ENCODE results near the gene TECTB.
"Not testable (repeated sequence)": the region's sequence is repeated elsewhere in the genome, so short reads cannot be mapped to it uniquely, and the experiment has no call there.

The TECTB gene

DNA sequence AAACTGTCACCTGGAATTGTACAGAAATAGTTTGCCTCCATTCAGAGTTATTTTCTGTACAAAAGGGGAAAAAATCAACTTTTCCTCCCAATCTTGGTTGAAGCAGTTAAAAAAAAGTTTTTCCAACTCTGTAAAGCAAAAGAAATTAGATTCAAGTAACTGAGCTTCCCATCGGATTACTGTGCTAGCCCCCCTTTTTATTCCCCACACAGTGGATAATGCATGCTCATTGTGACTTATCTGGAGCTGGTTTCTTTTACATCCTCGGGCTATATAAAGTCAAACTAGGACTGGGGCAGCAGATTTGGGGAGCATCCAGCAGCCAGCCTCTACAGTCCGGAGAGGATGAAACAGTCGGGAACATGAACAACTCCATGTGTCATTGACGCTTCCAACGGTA, at the start of gene TECTB:
TECTB (plus strand) TSS at position 301 of the 400 bp plus-strand sequence. CDS start 335 bp downstream, outside the sequence.
- no peak for DNase-seq (ENCODE audit: low read depth)

DNA sequence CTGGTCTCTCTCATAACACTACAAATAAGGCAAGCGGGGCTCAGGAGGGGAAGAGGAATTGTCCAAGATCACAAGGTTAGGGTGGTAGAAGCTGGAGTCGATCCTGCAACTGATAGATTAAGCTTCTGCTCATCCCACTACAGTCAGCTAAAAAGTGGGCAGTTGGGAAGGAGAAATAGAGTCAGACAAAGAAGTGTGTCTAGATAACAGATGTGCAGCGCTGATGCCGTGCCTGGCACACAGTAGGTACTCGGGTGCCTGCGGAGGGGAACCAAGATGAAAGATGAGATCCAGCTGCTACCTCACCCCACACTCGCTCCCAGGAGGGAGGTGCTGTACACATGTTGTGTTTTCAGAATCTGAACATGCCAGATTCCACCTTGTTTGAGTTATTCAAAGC, 48.1 kb upstream of the TECTB start:
- no peak for DNase-seq (ENCODE audit: low read depth)

DNA sequence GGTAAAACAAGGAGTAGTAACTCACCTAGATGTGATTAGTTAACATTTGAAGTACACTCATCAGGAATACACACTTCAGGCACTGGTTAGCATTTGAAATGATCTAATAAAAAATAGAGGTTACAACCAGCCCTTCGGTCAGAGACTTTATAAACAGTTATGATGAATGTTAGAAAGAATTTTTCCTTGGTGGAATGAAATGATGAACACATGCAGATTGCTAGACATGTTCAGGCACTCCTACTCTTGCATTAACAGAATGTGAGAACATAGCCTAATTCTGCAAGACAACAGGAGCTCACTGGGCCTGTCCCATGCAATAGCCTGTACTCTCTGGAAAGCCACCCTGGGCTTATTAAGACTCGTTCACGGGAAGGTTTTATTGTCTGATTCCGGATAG, 47.3 kb upstream of the TECTB start:
- no peak for DNase-seq (ENCODE audit: low read depth)

DNA sequence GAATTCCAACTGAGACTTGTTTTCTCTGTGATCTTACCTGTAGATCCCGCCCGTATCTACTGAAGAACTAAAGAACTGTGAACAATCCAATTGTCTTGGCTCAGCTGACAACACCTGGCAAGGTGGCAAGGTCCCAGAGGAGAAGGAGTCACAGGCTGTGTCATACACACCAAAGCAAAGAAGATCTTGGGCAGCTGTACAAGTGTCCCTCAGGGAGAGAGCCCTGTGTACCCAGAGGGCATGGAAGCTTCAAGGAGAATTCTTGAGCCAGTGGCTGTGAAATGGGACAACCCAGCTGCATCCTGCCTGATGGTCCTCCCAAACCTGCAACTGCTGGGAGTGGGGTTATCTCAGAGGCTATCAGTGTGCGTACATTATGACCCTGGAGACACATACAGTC, 46.7 kb upstream of the TECTB start:
- DNase-seq (ENCODE audit: low read depth): no peak

DNA sequence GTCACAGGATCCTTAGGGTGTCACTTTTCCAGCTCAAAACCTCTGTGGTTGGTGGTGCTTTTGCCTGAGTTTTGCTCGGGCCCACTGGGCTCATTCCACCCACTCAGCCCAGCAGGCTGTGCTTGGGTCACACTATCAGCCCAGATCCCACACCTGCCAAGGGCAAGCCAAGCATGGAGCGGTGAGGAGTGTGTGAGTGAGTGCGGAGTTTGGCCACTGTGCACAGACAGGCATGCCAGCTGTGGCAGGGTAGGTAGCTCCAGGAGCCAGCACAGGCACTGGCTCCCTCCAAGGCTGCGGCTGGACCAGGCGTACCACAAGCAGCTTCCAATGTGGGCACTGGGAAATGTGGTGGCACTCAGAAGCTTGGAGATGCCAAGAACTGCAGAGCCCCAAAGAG, 43.9 kb upstream of the TECTB start:
- DNase-seq (ENCODE audit: low read depth): no peak

DNA sequence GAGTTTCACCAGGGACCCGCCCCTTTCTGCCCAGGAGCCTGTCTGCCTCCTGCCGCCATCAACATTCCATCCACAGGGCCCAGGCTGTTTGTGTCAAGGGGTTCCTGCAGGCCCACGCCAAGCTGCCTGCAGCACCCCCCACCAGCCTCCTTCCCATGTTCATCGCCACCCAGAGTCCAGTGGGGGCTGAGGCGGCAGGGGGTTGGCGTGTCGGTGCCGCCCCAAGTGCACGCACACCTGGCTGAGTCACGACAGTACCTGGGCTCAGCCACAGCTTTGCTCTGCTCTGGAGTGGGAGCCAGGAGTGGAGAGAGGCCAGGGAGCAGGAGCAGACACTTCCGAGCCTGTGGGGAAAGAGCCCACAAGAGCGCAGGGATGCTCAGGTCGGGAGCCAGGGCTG, 42.8 kb upstream of the TECTB start:
- no peak for DNase-seq (ENCODE audit: low read depth)

DNA sequence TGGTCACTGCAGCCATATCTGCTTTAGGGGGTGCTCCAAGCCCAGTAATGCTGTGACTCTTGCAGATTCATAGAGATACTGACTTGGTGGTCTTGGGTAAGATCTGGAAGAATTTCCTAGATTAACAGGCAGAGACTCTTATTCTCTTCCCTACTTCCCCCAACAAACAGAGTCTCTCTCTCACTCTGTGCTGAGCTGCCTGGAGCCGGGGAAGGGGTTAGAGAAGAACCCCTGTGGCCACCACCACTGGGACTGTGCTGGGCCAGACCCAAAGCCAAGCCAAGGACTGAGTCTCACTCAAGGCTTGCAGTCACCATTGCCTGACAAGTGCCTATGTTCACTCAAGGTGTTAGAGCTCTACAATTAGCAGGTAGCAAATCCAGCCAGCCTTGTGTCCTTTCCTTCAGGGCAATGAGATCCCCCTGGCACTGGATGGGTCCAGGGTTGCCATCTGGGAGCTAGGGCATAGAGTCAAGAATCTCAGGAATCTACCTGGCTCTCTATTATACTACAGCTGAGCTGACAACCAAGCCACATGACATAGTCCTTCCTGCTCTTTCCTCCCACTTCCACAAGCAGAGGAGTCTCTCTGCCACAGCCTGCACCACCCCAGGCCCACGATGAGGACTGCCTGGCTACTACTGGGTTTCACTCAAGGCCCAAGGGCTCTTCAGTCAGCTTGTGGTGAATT, 41.4 kb upstream of the TECTB start:
- no peak for DNase-seq (ENCODE audit: low read depth)

DNA sequence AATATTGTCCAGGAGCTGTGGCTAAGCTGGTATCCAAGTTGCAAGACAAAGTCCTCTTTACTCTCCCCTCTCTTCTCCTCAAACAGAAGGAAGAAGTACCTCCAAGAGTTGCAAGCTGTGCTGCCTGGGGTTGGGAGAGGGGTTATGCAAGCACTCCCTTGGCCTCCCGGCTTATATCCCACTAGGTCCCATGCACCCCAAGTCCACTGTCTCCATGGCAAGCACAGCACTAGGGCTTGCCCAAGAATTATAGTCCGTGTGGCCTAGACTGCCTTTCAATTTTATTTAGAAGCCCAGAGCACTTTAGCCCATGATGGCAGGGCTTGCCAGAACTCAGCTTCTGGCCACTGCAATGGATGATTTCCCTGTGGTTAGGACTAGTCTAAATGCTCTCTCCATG, 40.4 kb upstream of the TECTB start:
- no peak for DNase-seq (ENCODE audit: low read depth)

DNA sequence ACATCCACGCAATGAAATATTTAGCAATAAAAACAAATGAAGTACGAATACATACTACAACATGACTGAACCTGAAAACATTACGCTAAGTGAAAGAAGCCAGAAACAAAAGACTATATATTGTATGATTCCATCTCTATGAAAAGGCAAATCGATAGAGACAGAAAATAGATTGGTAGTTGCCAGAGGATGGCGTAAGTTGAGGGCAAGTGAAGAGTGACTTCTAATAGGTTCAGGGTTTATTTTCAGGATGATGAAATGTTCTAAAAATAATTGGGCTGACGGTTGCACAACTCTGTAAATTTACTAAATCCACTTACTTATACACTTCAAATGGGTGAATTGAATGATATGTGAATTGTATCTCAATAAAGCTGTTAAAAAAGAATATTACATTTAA, 39.5 kb upstream of the TECTB start:
- no peak for DNase-seq (ENCODE audit: low read depth)

DNA sequence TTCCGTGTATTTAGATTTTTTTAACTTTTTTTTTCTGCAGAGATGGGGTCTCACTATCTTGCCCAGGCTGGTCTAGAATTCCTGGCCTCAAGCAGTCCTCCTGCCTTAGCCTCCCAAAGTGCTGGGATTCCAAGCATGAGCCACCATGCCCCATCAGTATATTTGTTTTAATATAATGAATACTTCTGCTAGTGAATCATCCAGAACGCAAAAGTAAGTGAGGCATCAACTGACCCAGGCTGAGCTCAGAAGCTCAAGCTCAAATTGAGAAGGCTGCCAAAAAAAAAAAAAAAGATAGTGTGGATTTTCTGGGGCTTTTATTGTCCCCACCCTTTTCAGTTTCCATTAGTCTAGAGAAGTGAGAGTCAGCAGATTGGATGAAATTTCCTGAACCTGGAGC, 39.0 kb upstream of the TECTB start:
- DNase-seq (ENCODE audit: low read depth): no peak

DNA sequence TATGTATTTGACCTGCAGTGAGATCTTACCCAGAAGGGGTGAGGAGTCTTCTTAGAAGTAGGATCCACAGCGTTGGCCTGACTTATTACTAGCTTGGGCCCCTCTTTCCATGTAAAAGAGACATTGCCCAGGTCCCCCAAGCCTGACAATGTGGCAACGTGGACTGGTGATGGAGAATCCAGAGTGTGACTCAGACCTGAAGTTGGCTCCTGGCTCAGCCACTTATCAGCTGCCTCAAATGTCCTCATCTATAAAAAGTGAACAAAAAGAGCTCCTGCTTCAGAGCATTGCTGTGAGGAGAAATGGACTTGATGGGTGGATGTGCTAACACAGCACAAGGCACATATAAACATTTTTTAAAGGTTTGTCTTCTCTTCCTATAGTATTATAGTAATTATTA, 35.4 kb upstream of the TECTB start:
- no peak for DNase-seq (ENCODE audit: low read depth)

DNA sequence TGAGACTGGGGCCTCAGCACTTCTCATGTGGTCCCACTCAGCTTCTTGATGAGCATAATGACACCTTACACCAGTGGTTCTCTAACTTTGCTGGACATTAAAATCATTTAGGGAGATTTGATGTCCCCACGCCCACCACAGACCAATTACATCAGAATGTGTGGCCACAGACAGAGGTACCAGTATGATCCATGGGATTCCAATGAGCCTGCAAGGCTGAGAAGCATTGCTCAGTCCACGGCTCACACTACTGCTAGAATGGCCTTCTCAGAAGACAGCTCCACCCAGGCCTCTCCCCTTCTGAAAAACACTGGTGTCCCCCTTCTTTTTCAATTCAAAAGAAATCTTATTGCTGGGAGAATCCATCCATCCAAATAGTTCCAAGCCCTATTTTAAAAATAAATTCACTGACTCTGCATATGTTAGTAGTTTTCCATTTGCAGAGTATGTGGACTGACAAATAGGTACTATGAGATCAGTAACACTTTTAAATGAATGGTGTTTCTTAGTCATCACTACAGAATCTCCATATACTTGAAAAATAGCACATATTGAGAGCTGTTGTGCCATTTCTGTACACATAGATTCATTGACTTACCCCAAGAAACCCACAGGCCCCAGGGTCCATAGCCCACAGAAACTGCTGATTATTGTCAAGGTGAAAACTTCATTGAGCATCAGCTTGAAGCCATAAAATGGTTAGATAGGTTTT, 34.5 kb upstream of the TECTB start:
- no peak for DNase-seq (ENCODE audit: low read depth)

DNA sequence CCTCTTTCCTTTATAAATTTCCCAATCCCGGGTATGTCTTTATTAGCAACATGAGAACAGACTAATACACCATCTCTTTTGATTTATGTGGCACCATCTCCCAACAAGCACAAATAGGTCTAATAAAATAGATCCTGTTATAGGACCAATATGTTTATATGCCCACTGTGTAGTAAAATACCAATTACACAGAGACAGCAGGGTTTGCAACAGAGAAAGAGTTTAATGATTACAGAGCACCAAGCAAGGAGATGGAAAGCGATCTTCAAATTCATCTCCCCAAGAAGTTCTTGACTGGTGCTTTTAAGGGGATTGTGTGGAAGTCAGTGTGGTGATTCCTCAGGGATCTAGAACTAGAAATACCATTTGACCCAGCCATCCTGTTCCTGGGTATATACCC, 33.5 kb upstream of the TECTB start:
- DNase-seq (ENCODE audit: low read depth): no peak

DNA sequence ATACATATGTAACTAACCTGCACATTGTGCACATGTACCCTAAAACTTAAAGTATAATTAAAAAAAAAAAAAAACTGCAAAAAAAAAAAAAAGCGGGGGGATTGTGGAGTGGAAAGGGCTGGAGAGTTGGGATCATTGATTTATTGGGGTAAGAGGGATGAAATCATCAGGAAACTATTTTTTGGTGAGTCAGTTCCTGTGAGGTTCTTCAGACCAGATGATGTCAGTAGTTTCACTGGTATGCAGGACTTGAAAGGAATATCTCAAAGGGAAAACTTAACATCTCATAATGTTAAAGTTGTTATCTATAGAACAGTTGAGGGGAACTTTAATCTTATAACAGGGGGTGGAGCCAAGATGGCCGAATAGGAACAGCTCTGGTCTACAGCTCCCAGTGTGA, 32.6 kb upstream of the TECTB start:
- no peak for DNase-seq (ENCODE audit: low read depth)

DNA sequence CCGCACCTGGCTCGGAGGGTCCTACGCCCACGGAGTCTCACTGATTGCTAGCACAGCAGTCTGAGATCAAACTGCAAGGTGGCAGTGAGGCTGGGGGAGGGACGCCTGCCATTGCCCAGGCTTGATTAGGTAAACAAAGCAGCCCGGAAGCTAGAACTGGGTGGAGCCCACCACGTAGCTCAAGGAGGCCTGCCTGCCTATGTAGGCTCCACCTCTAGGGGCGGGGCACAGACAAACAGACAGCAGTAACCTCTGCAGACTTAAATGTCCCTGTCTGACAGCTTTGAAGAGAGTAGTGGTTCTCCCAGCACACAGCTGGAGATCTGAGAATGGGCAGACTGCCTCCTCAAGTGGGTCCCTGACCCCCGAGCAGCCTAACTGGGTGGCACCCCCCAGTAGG, 32.0 kb upstream of the TECTB start:
- DNase-seq (ENCODE audit: low read depth): not testable (repeated sequence)

DNA sequence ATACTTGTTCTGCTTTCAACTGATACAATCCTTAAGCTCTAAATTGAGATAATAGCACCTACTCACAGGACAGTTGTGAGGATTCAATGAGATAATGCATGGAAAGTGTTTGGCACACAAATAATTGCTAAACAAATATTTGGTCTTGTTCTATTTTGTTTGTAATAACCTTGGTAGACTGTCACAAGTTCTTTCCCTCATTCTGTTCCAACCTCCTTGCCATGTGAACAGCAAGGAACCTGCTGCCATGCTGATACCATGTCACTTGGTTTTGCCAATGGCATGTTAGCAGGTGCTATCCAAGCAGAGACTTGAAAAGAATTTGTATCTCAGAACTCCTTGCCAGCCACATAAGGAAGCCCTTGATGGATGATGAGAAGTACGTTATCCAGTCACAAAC, 24.8 kb upstream of the TECTB start:
- no peak for DNase-seq (ENCODE audit: low read depth)

DNA sequence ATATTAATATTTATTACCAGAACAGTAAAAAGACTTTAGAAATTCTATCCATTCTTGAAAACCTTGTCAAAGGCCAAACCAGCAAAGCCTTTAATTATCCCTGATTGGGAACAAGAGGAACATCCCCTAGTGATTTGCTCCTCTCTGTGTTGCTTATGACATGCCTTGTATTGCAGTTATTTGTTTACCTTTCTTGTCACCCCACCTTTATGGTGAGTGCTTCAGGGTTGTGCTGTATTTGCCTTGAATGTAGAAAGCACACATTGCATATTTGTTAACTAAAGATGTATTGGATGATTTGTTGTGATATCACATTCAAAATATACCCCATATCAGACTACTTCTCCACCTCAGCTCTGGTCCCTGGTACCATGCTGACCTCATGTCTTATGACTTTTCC, 23.5 kb upstream of the TECTB start:
- no peak for DNase-seq (ENCODE audit: low read depth)

DNA sequence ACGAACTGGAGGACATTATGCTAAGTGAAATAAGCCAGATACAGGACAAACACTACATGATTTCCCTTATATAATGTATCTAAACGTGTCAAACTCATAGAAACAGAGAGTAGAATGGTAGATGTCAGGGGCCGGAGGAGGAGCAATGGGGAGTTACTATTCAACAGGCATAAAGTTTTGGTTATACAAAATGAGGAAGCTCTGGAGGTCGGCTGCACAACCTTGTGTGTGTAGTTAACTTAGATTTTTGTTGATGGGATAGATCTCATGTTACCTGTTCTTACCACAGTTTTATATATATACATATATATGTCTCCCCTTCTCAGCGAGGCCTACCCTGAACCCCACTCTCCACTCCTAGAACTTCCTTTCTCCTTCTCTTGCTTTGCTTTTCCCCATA, 22.4 kb upstream of the TECTB start:
- no peak for DNase-seq (ENCODE audit: low read depth)

DNA sequence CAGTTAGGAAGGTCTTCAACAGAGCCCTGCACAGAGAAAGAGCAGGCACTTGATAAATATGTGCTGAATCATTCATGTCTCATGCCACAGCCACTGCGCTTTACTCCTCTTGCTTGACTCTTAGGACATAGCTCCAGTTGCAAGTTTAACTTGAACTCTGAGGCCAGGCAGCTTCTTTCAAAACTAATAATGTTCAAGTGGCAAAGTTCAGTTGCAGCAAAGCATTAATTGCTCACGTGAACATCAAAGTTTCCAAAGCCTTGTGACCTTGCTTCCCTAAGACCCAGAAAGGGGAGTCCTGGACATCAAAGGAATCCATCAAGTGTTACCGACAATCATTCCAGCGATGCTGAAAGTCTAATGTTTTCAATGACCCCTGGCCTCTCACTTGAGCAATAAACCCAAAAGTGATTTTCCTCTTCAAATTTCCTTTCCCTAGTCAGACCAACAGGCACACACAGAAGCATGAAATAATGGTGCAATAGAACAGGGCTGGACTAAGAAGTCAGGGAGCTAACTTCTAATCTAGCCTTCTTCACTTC, 21.8 kb upstream of the TECTB start:
- no peak for DNase-seq (ENCODE audit: low read depth)

DNA sequence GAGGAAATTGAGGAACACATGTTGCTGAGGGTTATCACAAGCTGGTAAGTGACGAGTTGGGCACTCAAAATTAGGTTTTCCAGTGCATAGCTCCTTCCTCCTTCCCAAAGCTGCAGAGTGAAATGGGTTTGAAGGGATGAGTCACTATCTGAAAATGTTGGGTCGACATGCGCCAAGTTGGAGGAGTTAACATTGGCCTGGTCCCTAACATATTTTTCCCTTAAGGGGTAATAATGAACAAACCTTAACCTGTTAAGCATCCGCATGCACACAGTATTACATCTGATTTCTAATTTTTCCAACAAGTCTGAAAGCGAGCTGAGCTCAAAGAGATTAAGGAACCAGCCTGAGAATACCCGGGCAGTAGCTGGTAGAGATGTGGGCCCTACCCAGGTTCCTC, 20.7 kb upstream of the TECTB start:
- no peak for DNase-seq (ENCODE audit: low read depth)

DNA sequence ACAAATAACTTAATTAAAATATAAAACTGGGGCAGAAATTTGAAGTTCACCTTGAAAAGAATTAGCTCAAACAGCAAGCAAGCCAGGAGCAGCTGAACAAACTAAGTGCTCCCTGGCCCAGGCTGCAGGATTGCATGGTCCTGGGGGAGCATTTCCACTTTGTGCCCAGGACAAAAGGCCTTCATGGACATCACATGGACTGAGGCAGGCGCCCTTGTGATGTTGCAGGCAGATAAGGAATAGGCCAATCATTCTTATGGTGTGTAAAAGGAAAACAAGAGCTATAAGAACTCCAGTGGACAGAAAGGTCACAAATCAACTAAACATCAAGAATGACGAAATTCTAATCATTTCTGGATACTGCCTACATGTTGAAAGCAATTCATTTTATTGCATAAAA, 17.5 kb upstream of the TECTB start:
- DNase-seq (ENCODE audit: low read depth): no peak

DNA sequence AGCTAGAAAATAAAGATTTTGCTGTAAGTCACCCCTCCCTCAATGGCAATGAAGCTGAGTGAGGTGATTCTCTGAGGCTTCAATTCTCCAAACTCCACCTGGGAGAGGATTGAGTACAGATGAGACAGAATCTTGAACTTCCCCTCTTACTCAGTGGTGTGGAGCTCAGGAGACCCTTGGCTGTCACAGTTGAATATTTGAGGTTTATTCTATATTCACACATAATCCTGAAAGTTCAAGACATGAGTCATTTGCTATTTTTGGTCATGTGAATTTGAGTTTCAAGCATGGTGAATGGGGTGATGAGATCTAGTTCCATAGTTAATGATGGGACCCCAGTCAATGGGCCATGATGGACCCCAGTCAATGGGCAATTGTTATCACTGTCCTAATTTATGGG, 13.9 kb upstream of the TECTB start:
- DNase-seq (ENCODE audit: low read depth): no peak

DNA sequence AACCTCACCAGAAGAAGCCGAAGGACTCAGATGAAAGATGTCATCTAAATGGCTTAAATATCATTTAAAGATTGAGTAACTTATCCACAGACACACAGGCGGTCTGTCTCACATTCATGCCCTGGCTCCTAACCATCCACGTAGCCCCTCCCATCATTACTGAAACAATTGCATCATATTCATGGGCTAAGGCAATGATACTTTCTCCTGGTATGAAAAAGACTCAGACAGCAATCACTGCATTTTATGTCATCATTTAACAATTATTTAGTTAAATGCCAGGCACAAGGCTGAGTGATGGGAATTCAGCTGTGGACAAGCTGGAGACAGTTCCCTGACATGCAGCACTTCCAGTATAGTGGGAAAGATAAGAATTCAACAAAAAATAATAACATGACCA, 11.2 kb upstream of the TECTB start:
- DNase-seq (ENCODE audit: low read depth): no peak

DNA sequence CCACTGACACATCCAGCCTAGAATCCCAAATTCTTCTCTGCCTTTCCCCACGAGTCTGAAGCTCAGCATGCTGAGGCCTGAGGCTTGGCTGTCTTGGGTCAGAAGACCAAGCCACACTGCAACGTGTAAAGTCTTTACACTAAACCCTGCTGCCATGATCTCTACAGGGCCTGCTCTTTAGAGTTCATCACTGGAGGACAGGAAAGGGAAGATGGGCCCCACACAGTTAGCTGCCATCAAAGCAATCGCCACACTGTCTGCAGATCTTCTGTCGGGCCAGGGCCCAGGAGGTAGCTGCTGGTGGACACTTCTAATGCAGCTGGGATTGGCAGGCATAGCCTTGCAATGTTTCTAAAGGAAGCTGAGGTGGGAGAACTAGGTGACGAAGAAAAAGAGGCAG, 8.4 kb upstream of the TECTB start:
- no peak for DNase-seq (ENCODE audit: low read depth)
